ENCODE data around the gene RRP1B. TPM values are rescaled to one million over a fixed set of nuclear protein-coding genes. Genes with fewer than 3 reads are reported as not detected.

Gene RRP1B
- total and polyA plus RNA-seq, 9 of the 15 experiments (the other 6 are each of a cell fraction or from before 2014, with no cell fraction given): 6.8 to 66.6 (median 41.9) TPM

GRCh38 chr21:43690346-43690745 is 31.0 kb downstream of the RRP1B start:
- no peak for ATAC-seq
- ChIA-PET CTCF (ENCODE audit: low intra/inter-chr PET ratio) (no interaction called here), POLR2A (interaction anchor here (0.6 to 1.7 kb wide), 3 partner anchors 10 to 23 kb away, joined by 3 to 5 read pairs (median 3); no protein-coding TSS in a partner anchor)
- no peak overlapping the region for H3K4me3 ChIP-seq
- H3K9ac ChIP-seq (ENCODE audit: insufficient read depth in 1 of 2, low read depth in 2 of 2, low read length in 2 of 2): no peak overlapping the region
- in situ Hi-C loops (cut with MboI): no loop called here
- no peaks in the 10 kb centered on the region for H3K9me3 ChIP-seq (replicated peaks; ENCODE audit: control insufficient read depth, insufficient read depth, low read depth, low read length)
- H3K27ac ChIP-seq (ENCODE audit: extremely low read depth, low read depth, low read length): no peak overlapping the region
- peaks cover 99% of the 10 kb centered on the region for H3K36me3 ChIP-seq (ENCODE audit: control insufficient read depth, insufficient read depth, low read length)
- no peak for TF ChIP-seq STAT5A (IDR thresholded peaks at IDR 0.05; ENCODE audit: borderline replicate concordance, low read length)
- TF ChIP-seq TCF7L2 (IDR thresholded peaks at IDR 0.05; ENCODE audit: low read depth, low read length): no peak
- no peak for TF ChIP-seq NCOR1 (IDR thresholded peaks at IDR 0.05)
- no peak for TF ChIP-seq ZNF184 (CRISPR knock-in tag; IDR thresholded peaks at IDR 0.05)
- no peak for TF ChIP-seq GTF2B (IDR thresholded peaks at IDR 0.05; ENCODE audit: extremely low read depth, insufficient read length)
- no peak for TF ChIP-seq C11orf30 (IDR thresholded peaks at IDR 0.05; ENCODE audit: low read depth)
- no peak for TF ChIP-seq KLF6 (CRISPR knock-in tag; IDR thresholded peaks at IDR 0.05; ENCODE audit: borderline replicate concordance)
- intact Hi-C loops (cut with micrococcal nuclease): no loop called here
- no peaks in the 10 kb centered on the region for H3K79me2 ChIP-seq (ENCODE audit: control insufficient read depth, insufficient read depth, low read length)
- FAIRE-seq: no peak
- no peaks in the 10 kb centered on the region for H4K20me1 ChIP-seq (replicated peaks; ENCODE audit: control insufficient read depth, insufficient read depth, low read length)
- 90% methylated on average over 7 of the region's 7 CpGs for WGBS (ENCODE audit: insufficient coverage, low coverage, missing lambda C conversion rate)
- no peaks in the 10 kb centered on the region for H3K9me1 ChIP-seq (ENCODE audit: control insufficient read depth, insufficient read depth, low read length)
- H3K4me2 ChIP-seq (ENCODE audit: insufficient read depth, low read length): no peak overlapping the region
- H3K4me1 ChIP-seq (replicated peaks in 1 of 2; ENCODE audit: control insufficient read depth in 2 of 2, insufficient read depth in 2 of 2, low read length in 2 of 2): peaks cover 0 to 19% of the 10 kb centered on the region in 2 experiments; a peak in 1 of 5 replicates
- BruUV-seq (replicated peaks): no TSS peak
- no peak for DNase-seq (ENCODE audit: extremely low read depth in 1 of 4, low spot score in 3 of 4)
- no peaks in the 10 kb centered on the region for H3K27me3 ChIP-seq (ENCODE audit: control insufficient read depth in 2 of 2, insufficient read depth in 2 of 2, low read length in 2 of 2)
- no peak overlapping the region for H2AFZ ChIP-seq (ENCODE audit: low read depth, low read length)

All from K562 (cell line).